Measurements from ENCODE around the gene SPRY1. TPM values are rescaled to one million over a fixed set of nuclear protein-coding genes. Genes with fewer than 3 reads are reported as not detected.

Gene SPRY1
- polyA plus RNA-seq, 2 of the 4 experiments (the other 2 are of a cell fraction) = 0.54 to 2.1 TPM

DNA sequence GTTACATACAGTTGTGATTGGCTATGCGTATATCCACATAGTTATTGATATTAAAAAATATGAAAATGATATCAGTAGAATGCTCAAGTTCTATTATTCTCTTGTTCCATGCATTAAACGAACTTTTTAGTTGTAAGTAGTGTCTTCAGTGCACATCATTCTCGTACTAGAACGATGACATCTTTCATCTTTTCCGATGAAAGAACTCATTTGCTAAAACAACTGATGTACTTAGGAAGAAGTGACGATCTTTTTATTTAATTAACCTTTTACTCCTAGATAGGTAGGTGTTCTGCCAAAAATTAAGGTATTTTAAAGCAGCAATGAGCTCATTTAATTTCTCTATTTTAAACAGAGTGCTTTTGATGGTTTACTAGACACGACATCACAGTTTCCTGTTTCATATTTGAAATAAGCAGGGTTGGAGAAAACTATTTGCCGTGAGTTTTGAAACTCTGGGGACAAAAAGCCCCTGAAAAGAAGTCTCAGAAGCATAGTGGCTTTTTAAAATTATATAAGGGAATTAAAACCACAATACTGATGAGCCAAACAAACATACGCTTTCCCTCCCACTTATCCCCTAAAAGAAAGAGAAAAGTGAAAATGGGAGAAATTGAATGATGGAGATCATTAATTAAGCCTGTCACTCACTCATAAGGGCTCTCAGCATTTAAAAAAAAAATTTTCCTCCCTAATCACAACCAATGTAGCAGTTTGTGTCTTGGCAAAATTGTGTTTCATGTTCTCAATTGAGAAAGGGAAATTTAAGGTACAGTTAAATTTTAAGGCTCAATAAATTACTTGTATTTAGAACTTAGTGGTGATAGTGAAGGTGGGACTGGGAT, 25.6 kb downstream of the SPRY1 start (continued):
- TF ChIP-seq RAD21 (conservative IDR thresholded peaks at IDR 0.05 in 1 of 2, IDR thresholded peaks at IDR 0.05 in 1 of 2) (no peak), EHF (CRISPR knock-in tag; IDR thresholded peaks at IDR 0.05) (no peak), ESRRA (IDR thresholded peaks at IDR 0.05; ENCODE audit: borderline replicate concordance, low read length) (no peak), JUN (IDR thresholded peaks at IDR 0.05) (no peak), RFX5 (IDR thresholded peaks at IDR 0.05) (no peak)
- TF ChIP-seq, protein P1, sequence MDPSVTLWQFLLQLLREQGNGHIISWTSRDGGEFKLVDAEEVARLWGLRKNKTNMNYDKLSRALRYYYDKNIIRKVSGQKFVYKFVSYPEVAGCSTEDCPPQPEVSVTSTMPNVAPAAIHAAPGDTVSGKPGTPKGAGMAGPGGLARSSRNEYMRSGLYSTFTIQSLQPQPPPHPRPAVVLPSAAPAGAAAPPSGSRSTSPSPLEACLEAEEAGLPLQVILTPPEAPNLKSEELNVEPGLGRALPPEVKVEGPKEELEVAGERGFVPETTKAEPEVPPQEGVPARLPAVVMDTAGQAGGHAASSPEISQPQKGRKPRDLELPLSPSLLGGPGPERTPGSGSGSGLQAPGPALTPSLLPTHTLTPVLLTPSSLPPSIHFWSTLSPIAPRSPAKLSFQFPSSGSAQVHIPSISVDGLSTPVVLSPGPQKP (IDR thresholded peaks at IDR 0.05; ENCODE audit: low read depth, low read length) = no peak
- TF ChIP-seq, protein P2, sequence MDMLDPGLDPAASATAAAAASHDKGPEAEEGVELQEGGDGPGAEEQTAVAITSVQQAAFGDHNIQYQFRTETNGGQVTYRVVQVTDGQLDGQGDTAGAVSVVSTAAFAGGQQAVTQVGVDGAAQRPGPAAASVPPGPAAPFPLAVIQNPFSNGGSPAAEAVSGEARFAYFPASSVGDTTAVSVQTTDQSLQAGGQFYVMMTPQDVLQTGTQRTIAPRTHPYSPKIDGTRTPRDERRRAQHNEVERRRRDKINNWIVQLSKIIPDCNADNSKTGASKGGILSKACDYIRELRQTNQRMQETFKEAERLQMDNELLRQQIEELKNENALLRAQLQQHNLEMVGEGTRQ (IDR thresholded peaks at IDR 0.05) = no peak

DNA sequence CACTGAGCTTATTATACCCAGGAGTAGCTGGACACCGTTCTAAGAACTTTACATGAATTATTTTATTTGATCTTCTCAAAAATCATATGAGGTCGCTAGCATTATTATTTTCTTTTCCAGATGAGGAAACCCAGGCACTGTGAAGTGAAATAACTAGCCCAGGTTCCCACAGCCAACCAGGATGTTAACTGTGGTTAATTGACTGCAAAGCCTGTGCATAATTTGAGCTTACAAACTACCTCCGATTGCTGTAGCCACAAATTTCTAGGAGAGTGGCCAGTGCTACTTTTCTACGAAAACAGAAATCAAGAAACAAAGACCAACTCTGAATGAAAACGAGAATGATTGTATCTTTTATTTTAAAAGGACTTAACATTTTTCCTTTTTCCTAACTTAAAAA, 27.2 kb downstream of the SPRY1 start:
- no peak overlapping the region for H3K27ac ChIP-seq
- no peak overlapping the region for H3K4me2 ChIP-seq
- no peak for TF ChIP-seq HOXB13 (CRISPR knock-in tag; IDR thresholded peaks at IDR 0.05; ENCODE audit: low read depth)
- no peak for TF ChIP-seq CEBPB (IDR thresholded peaks at IDR 0.05)
- no peak for TF ChIP-seq BHLHE40 (IDR thresholded peaks at IDR 0.05; ENCODE audit: low read depth, low read length)
- TF ChIP-seq, protein P3, sequence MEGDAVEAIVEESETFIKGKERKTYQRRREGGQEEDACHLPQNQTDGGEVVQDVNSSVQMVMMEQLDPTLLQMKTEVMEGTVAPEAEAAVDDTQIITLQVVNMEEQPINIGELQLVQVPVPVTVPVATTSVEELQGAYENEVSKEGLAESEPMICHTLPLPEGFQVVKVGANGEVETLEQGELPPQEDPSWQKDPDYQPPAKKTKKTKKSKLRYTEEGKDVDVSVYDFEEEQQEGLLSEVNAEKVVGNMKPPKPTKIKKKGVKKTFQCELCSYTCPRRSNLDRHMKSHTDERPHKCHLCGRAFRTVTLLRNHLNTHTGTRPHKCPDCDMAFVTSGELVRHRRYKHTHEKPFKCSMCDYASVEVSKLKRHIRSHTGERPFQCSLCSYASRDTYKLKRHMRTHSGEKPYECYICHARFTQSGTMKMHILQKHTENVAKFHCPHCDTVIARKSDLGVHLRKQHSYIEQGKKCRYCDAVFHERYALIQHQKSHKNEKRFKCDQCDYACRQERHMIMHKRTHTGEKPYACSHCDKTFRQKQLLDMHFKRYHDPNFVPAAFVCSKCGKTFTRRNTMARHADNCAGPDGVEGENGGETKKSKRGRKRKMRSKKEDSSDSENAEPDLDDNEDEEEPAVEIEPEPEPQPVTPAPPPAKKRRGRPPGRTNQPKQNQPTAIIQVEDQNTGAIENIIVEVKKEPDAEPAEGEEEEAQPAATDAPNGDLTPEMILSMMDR (IDR thresholded peaks at IDR 0.05) = no peak
- TF ChIP-seq HDAC2 (IDR thresholded peaks at IDR 0.05) = no peak
- no peak for TF ChIP-seq GATA3 (IDR thresholded peaks at IDR 0.05; ENCODE audit: borderline replicate concordance)
- TF ChIP-seq NFE2L2 (conservative IDR thresholded peaks at IDR 0.05; ENCODE audit: low read length) = no peak
- TF ChIP-seq NR3C1 (IDR thresholded peaks at IDR 0.05) = no peak
- TF ChIP-seq, protein P4, sequence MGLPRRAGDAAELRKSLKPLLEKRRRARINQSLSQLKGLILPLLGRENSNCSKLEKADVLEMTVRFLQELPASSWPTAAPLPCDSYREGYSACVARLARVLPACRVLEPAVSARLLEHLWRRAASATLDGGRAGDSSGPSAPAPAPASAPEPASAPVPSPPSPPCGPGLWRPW (IDR thresholded peaks at IDR 0.05) = no peak
- TF ChIP-seq, protein P5, sequence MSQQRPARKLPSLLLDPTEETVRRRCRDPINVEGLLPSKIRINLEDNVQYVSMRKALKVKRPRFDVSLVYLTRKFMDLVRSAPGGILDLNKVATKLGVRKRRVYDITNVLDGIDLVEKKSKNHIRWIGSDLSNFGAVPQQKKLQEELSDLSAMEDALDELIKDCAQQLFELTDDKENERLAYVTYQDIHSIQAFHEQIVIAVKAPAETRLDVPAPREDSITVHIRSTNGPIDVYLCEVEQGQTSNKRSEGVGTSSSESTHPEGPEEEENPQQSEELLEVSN (IDR thresholded peaks at IDR 0.05; ENCODE audit: borderline replicate concordance, low read depth) = no peak
- no peaks in the 10 kb centered on the region for H3K4me1 ChIP-seq
- FAIRE-seq (no peak), ATAC-seq (no peak), DNase-seq (ENCODE audit: low read depth in 1 of 2, low spot score in 1 of 2) (no peak)
- no peak overlapping the region for H3K4me3 ChIP-seq
- ChIA-PET CTCF (interaction anchor here (0.7 kb wide), 1 partner anchor 10 kb away, joined by 3 read pairs; no protein-coding TSS in a partner anchor), POLR2A (no interaction called here)
- 63% methylated on average over 5 of the region's 5 CpGs for WGBS (ENCODE audit: missing lambda C conversion rate)
- no peaks in the 10 kb centered on the region; the same call in 2 of the 3 replicates for H3K9me3 ChIP-seq

DNA sequence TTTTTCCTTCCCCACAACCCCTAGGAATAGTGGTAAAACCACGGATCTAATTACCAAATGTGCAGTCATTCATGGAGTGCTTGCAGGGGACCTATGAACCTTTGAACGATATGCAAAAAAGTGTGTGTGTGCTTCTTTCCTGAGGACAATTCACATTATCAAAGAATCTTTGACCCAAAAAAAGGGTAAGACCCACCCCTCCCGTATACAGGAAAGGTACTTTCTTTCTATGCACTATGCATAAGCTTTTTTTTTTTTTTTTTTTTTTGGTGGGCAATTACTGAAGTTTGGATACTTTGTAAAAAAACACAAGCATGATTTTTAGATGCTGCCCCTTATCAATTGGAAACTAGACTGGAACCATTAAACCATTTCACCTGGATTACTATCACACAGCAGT, 31.4 kb downstream of the SPRY1 start:
- ATAC-seq = no peak
- no peak overlapping the region for H3K4me2 ChIP-seq
- no peak for FAIRE-seq
- no peak overlapping the region for H3K27ac ChIP-seq
- ChIA-PET CTCF (no interaction called here), POLR2A (no interaction called here)
- no peak overlapping the region for H3K4me3 ChIP-seq
- no peak for DNase-seq (ENCODE audit: low read depth in 1 of 2, low spot score in 1 of 2)
- TF ChIP-seq, protein P4 (IDR thresholded peaks at IDR 0.05) = no peak
- TF ChIP-seq POLR2A (IDR thresholded peaks at IDR 0.05; ENCODE audit: low read length) (no peak), MYC (IDR thresholded peaks at IDR 0.05; ENCODE audit: borderline replicate concordance, low read length) (no peak), CBX2 (IDR thresholded peaks at IDR 0.05; ENCODE audit: borderline replicate concordance, low read depth) (no peak), KDM1A (IDR thresholded peaks at IDR 0.05; ENCODE audit: low read depth) (no peak), EHMT2 (IDR thresholded peaks at IDR 0.05; ENCODE audit: low read depth) (no peak), ZFP36 (IDR thresholded peaks at IDR 0.05; ENCODE audit: borderline replicate concordance, partially characterized antibody) (no peak), NFE2L2 (conservative IDR thresholded peaks at IDR 0.05; ENCODE audit: low read length) (no peak), FOXS1 (CRISPR knock-in tag; IDR thresholded peaks at IDR 0.05) (no peak), JUNB (IDR thresholded peaks at IDR 0.05) (no peak), HEYL (CRISPR knock-in tag; IDR thresholded peaks at IDR 0.05) (no peak), SREBF2 (IDR thresholded peaks at IDR 0.05) (no peak), GATA3 (IDR thresholded peaks at IDR 0.05; ENCODE audit: borderline replicate concordance) (no peak)
- TF ChIP-seq, protein P6, sequence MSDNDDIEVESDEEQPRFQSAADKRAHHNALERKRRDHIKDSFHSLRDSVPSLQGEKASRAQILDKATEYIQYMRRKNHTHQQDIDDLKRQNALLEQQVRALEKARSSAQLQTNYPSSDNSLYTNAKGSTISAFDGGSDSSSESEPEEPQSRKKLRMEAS (IDR thresholded peaks at IDR 0.05) = no peak
- TF ChIP-seq, protein P7, sequence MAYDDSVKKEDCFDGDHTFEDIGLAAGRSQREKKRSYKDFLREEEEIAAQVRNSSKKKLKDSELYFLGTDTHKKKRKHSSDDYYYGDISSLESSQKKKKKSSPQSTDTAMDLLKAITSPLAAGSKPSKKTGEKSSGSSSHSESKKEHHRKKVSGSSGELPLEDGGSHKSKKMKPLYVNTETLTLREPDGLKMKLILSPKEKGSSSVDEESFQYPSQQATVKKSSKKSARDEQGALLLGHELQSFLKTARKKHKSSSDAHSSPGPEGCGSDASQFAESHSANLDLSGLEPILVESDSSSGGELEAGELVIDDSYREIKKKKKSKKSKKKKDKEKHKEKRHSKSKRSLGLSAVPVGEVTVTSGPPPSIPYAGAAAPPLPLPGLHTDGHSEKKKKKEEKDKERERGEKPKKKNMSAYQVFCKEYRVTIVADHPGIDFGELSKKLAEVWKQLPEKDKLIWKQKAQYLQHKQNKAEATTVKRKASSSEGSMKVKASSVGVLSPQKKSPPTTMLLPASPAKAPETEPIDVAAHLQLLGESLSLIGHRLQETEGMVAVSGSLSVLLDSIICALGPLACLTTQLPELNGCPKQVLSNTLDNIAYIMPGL (CRISPR knock-in tag; IDR thresholded peaks at IDR 0.05; ENCODE audit: borderline replicate concordance) = no peak
- H3K4me1 ChIP-seq = no peaks in the 10 kb centered on the region
- 45% methylated on average over 3 of the region's 3 CpGs for WGBS (ENCODE audit: missing lambda C conversion rate)
- H3K9me3 ChIP-seq = no peaks in the 10 kb centered on the region

Measured in A549 (cell line).